ENCODE data around the gene TSEN2.
"Not testable (repeated sequence)": the region's sequence is repeated elsewhere in the genome, so short reads cannot be mapped to it uniquely, and the experiment has no call there.

The TSEN2 gene

DNA sequence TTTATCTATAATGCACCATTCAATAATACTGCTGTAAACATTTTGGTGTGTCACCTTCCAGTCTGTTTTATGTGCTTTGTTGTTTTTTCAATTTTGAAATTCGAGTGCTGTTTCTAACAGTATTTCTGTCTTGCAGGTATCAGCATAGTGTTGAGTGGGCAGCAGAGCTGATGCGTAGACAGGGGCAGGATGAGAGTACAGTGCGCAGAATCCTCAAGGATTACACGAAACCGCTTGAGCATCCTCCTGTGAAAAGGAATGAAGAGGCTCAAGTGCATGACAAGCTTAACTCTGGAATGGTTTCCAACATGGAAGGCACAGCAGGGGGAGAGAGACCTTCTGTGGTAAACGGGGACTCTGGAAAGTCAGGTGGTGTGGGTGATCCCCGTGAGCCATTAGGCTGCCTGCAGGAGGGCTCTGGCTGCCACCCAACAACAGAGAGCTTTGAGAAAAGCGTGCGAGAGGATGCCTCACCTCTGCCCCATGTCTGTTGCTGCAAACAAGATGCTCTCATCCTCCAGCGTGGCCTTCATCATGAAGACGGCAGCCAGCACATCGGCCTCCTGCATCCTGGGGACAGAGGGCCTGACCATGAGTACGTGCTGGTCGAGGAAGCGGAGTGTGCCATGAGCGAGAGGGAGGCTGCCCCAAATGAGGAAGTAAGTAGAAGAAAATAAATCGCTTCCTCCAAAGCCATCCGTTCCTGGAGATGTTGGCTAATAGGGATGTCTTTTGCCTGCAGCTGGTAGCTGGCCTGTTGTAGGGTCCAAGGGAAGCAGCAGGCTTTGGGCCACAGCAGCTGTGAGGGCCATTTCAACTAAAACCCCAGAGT lies 19.1 kb downstream of the TSEN2 start:
- DNase-seq (ENCODE audit: low read depth) = no peak

DNA sequence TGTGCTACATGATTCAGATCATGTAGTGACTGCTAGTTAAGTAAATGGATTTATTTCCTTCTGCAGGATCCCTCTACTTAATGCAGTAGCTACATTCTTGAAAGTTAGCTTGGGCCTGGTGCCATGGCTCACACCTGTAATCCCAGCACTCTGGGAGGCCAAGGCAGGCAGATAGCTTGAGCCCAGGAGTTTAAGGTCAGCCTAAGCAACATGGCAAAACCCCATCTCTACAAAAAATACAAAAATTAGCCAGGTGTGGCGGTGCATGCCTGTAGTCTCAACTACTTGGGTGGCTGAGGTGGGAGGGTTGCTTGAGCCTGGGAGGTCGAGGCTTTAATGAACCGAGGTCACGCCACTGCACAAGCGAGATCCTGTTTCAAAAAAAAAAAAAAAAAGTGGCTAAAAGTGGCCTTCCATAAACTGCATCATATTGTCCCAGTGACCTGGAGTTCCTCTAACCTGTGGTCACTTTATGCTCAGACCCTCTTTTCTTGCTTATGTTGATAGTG lies 22.0 kb downstream of the TSEN2 start:
- DNase-seq (ENCODE audit: low read depth) = no peak

GRCh38 chr3:12507591-12508281 lies 23.5 kb downstream of the TSEN2 start:
- peak; percentile 75 for DNase-seq (ENCODE audit: low read depth)

DNA sequence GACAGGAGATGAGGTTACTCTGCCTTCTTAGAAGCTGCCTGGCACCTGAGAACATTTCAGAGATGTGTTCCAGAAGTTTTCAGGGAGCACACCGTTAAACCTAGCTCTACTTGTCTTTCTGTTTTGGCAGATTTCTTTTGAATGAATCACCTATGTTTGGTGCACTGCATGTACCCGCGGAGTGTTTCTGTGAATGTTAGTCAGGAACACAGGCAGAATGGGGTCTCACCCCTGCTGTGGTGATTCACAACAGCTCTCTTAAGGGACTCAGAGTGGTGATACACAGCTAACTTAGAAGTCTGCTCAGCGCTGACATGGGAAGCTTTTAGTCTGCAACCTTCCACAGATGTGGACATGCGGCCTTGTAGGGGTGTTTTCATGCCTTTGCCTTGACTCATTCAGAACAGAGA lies 24.0 kb downstream of the TSEN2 start:
- peak; percentile 98 for DNase-seq (ENCODE audit: low read depth)

- no peak for DNase-seq (ENCODE audit: low read depth)
Observed at GRCh38 chr3:12509466-12509865, 25.2 kb downstream of the TSEN2 start.

DNA sequence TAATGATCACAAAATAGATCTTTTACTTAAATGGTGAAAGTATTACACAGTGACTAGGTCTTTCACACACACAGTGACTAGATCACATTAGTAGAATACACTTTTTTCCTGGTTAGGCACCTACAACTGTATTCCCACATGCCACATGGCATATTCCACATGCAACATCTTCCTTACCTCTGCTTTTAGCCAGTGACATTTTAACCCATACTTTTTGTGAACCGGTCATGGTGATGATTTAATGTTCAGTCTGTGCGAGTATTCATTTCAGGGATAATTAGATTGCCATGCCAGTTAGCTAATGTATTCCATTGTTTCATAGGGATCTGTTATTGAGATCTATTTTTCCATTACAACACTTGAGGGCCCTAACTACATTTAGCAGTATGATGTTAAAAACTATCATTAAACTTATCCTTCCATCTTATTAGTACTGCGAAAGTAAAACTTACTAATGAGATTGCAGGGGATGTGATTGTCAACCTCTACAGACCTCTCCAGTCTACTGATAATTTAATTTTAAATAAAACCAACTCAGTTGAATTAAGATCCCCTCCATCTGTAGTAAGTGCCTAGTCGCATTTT lies 28.3 kb downstream of the TSEN2 start:
- no peak for DNase-seq (ENCODE audit: low read depth)

DNA sequence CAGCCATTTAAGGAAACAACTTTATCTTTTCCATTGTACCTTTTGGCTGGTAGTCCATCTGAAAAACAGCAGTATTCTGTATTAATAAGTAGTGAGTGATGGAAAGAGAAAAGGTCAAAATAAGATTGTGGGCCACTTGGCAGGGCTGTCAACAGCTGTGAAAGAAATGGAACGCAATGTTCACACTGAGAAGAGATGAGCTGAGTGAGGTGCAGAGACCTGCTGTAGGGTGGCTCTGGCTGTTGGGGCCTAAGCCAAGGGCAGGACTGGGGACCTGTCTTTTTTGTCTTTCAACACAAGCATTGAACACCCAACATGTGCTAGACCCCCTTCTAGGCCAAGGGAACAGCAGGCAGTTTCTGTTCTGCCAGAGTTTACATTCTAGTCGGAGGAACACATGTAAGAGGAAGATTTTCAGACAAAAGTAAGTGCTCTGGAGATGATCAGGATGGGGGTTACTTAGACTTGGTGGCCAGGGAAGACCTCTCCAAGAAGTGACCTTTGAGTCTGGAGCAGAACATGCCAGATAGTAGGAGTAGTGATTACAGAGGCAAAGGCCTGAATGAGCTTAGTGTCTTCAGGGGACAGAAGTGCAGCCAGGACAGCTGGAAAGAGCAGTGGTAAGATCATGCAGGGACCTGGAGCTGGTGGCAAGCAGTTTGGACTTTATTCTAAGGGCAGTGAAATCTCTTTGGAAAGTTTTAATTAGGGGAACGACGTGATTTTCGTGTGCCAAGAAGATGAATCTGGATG lies 29.6 kb downstream of the TSEN2 start:
- DNase-seq (ENCODE audit: low read depth) = no peak

- no peak for DNase-seq (ENCODE audit: low read depth)
Observed at GRCh38 chr3:12515631-12516030, 31.4 kb downstream of the TSEN2 start.

GRCh38 chr3:12516873-12517272 lies 32.6 kb downstream of the TSEN2 start:
- DNase-seq (ENCODE audit: low read depth) = no peak

GRCh38 chr3:12518261-12519028 lies 34.2 kb downstream of the TSEN2 start:
- no peak for DNase-seq (ENCODE audit: low read depth)

DNA sequence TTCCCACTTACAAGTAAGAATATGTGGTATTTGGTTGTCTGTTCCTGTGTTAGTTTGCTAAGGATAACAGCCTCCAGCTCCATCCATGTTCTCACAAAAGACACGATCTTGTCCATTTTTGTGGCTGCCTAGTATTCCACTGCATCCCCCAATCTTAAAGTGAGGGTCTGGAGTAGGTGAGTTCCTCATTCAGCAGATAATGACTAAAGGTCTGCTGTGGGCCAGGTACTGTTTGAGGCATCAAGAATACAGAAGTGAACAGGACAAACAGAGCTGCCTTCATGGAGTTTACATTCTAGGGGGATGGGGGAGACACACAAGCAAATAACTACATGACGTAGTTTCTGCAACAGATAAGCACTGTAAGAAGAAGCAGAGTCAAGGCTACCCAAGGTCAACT lies 36.7 kb downstream of the TSEN2 start:
- DNase-seq (ENCODE audit: low read depth) = no peak

- DNase-seq (ENCODE audit: low read depth) = no peak
Observed at GRCh38 chr3:12522721-12523120, 38.4 kb downstream of the TSEN2 start.

DNA sequence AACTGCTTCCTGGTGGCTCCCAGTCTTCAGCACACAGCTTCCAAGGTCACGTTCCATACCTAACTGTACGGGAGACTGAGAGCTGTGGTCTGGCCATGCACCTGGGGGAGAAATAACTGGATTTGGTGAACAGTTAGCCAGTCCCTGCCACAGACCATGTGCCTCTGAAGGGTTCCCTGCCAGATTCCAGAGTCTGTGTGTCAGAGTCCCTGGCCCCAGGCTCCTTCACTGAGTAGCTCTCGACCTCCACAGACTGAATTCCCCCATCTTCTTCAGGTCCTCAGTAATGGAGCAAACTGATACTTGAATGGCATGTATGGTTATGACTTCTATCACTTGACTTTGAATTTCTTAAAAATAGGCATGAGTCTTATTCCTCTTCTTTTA lies 43.5 kb downstream of the TSEN2 start:
- no peak for DNase-seq (ENCODE audit: low read depth)

DNA sequence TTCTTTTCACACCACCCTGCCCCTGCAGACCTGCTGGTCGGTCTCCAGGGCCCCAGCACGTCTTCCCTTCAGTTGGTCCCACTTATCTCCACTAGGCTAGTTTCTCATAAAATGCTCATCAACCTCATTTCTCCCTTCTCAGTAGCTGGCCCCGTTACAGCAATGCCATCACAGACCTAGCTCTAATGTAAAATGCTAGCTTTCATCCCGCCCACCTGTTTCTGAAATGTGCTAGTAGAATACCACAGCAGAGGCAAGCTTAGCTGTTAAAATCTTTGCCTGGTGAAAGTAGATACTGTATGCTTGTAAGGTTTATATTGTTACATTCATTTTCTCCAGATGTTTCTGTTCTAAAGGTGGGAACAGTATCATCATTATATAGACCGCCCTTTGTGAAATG lies 47.9 kb downstream of the TSEN2 start:
- DNase-seq (ENCODE audit: low read depth) = no peak

GRCh38 chr3:12536423-12536822 lies 52.1 kb downstream of the TSEN2 start:
- no peak for DNase-seq (ENCODE audit: low read depth)

GRCh38 chr3:12541625-12542024 lies 57.3 kb downstream of the TSEN2 start:
- no peak for DNase-seq (ENCODE audit: low read depth)

DNA sequence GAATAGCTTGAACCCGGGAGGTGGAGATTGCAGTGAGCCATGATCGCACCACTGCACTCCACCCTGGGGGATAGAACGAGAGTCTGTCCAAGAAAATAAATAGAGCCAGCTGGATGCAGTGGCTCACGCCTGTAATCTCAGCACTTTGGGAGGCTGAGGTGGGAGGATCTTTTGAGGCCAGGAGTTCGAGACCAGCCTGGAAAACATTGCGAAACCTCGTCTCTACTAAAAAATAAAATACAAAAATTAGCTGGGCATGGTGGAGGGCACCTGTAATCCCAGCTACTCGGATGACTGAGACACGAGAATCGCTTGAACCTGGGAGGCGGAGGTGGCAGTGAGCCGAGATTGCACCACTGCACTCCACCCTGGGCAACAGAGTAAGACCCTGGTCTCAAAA lies 59.2 kb downstream of the TSEN2 start:
- not testable (repeated sequence) for DNase-seq (ENCODE audit: low read depth)

GRCh38 chr3:12544652-12545472 lies 60.6 kb downstream of the TSEN2 start:
- no peak for DNase-seq (ENCODE audit: low read depth)

- no peak for DNase-seq (ENCODE audit: low read depth)
Observed at GRCh38 chr3:12545473-12545791, 61.2 kb downstream of the TSEN2 start, which contains the start of gene MKRN2OS. TSS of gene MKRN2OS (minus strand) at chr3:12545499. CDS start at chr3:12545464, 35 bp downstream.

GRCh38 chr3:12549971-12550760 lies 65.9 kb downstream of the TSEN2 start:
- DNase-seq (ENCODE audit: low read depth) = no peak

All from ELR (cell line).